GM13977 (cell line): ENCODE data around the gene PUSL1.

Experiments
- DNase-seq: peaks from one replicate; pipeline ENCODE4 v3.0.0; 2012; ENCODE audit warnings: low spot score
- in situ Hi-C: fragments of 300-500 bp; cut with MboI; formaldehyde crosslinking; loops from one replicate; pipeline ENCODE4 v1.12.0; 2022; ENCODE audit warnings: low sequenced_read_pairs, low pct_unique_long_range_greater_than_20kb, mixed read lengths, inconsistent platforms; ENCODE audit not compliant: unreplicated experiment
- TF ChIP-seq, protein P1 (sequence below): IDR thresholded peaks from 2 replicates; pipeline ENCODE4 v1.5.1; 2012; ENCODE audit warnings: mild to moderate bottlenecking, control low read depth; ENCODE audit not compliant: insufficient read depth; ENCODE audit errors: extremely low read depth, missing control alignments

PUSL1 gene

DNA sequence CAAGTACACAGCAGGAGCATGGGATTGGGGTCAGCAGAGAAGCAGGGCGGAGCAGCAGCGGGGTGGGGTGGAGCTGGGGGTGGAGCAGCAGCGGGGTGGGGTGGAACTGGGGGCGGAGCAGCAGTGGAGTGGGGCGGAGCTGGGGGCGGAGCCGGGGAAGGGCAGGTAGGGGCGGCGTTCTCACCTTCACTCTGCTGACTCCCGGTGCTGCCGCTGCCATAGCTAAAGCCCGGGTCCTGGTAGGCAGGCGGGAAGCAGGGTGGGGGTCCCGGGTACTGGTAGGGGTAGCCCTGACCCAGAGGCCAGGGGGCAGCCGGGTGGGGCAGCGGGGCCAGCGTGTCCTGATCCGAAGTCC lies 29.4 kb downstream of the PUSL1 start:
- TF ChIP-seq, protein P1, sequence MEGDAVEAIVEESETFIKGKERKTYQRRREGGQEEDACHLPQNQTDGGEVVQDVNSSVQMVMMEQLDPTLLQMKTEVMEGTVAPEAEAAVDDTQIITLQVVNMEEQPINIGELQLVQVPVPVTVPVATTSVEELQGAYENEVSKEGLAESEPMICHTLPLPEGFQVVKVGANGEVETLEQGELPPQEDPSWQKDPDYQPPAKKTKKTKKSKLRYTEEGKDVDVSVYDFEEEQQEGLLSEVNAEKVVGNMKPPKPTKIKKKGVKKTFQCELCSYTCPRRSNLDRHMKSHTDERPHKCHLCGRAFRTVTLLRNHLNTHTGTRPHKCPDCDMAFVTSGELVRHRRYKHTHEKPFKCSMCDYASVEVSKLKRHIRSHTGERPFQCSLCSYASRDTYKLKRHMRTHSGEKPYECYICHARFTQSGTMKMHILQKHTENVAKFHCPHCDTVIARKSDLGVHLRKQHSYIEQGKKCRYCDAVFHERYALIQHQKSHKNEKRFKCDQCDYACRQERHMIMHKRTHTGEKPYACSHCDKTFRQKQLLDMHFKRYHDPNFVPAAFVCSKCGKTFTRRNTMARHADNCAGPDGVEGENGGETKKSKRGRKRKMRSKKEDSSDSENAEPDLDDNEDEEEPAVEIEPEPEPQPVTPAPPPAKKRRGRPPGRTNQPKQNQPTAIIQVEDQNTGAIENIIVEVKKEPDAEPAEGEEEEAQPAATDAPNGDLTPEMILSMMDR: no peak
- peak; percentile 83 for DNase-seq
- in situ Hi-C loops: no loop called here

DNA sequence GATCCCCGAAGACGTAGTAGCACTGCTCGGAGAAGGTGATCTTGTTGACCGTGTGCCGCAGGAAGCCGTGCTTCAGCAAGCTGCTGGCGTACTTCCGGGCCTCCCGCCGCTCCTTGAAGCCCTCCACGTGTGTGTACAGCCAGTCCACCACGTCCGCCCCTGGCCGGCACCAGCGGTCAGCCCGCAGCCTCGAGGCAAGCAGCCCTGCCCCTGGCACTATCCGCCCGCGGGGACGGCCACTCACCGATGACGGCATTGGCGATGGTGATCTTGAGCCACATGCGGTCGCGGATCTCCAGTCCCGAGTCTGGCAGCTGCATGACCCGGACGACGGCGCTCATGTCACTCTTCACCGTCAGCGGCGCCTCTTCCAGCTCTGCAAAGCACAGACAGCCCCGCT lies 29.9 kb downstream of the PUSL1 start:
- TF ChIP-seq, protein P1: no peak
- in situ Hi-C loops: no loop called here
- no peak for DNase-seq

DNA sequence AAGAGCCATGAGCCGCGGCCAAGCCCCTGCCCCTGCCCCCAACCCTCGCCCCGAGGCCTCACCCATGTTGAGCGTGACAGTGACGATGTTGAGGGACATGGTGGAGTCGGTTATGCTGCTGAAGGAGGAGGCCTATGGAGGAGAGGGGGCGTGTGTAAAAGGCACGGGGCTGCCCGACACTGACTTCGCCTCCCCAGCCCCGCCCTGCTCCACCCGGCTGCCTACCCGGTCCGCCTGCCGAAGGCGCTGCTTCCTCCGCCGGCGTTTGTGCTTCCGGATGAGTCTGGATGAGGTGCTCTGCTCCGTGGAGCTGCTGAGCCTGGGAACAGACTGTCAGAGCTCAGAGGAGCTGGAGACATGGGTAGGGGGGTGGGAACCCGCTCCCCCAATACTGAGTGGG lies 31.8 kb downstream of the PUSL1 start:
- TF ChIP-seq, protein P1: no peak
- no peak for DNase-seq
- in situ Hi-C loops: no loop called here

DNA sequence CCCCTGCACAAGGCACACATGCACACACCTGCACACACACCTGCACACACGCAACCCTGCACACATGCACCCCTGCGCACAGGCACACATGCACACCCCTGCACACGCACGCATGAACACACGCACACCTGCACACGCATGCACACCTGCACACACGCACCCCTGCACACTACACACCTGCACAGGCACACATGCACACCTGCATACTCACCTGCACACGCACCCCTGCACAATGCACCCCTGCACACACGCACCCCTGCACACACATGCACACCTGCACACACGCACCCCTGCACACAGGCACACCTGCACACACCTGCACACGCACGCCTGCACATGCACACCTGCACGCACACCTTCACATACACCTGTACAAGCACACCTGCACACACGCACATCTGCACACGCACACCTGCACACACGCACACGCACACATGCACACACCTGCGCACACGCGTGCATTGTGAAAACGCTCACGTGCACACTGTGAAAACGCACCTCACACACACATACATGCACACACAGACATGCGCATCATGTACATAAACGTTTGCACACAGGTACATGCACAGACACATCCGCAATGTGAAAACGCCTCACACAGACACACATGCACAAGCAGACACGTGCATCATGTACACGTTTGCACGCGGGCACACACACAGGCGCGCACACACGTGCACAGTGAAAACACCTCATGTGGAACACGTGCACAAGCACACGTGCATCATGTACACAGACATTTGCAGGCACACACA lies 32.6 kb downstream of the PUSL1 start:
- in situ Hi-C loops: no loop called here
- no peak for DNase-seq
- TF ChIP-seq, protein P1: no peak

DNA sequence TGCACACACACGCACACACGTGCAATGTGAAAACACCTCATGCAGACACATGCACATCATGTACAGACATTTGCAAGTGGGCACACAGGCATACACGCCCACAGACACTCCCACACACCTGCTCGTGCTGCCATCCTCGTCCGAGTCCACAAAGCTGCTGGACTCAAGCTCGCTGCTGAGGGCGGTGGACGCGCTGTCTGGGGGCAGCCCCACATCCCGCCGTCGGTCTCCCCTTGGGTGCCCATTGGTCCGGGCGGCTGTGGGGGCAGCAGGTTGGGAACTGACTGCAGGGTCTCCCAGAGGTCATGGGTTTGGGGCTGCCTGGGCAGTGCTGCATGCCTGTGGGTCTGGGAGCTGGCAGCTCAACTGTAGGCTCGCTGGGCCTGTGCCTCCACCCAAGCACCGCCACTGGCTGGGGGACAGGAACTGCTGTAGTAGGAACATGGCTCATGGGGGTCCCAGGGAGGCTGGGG lies 33.2 kb downstream of the PUSL1 start:
- no peak for DNase-seq
- in situ Hi-C loops: no loop called here
- TF ChIP-seq, protein P1: no peak

DNA sequence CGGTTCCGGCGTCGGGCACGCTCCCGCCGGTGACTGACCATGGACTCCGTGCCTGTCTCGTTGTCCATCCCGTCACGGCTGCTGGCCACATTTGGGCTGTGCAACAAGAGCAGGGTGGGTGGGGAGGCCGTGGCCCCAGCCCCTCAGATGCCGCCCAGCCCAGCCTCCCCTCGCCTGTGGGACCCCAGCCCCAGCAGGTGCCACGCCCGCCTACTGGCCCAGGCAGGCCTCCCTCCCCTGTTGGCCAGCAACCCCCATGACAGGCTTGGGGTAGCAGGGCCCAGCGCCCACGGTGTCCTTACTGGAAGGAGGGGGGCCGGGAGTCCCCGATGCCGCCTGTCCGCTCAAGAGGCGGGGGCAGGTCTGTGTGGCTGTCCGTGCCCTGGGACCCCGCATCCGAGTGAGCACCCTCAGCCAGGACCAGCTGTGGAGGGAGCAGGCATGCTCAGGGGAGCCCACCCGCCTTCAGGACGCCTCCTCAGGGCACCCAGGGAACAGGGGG lies 33.7 kb downstream of the PUSL1 start:
- in situ Hi-C loops: no loop called here
- no peak for DNase-seq
- TF ChIP-seq, protein P1: no peak
